Cardiac fibroblast (primary cell): ENCODE measurements around the gene PTCD2.
A peak's percentile ranks its signal among the peaks of the same experiment; 100 is the strongest.
"Not testable (repeated sequence)": the region's sequence is repeated elsewhere in the genome, so short reads cannot be mapped to it uniquely, and the experiment has no call there.

Experiments
- DNase-seq, 2 donors: peaks; one replicate each; pipeline versions ENCODE4 v3.0.0 to v3.0.0-alpha.2; 2010; ENCODE audit warnings: low read depth in 2 of 2
- H3K4me3 ChIP-seq, 2 donors: replicated peaks in 1 of 2; 1 replicate in 1 of 2; 2 replicates in 1 of 2; pipeline ENCODE4 v1.5.1; 2011; ENCODE audit warnings: low read depth in 2 of 2, low read length in 2 of 2, mild to moderate bottlenecking in 2 of 2, moderate library complexity in 1 of 2
- TF ChIP-seq, protein P1 (sequence below): IDR thresholded peaks from one replicate; pipeline ENCODE4 v1.5.1; 2011; ENCODE audit warnings: low read depth, mild to moderate bottlenecking, low read length, inconsistent platforms

PTCD2 gene

DNA sequence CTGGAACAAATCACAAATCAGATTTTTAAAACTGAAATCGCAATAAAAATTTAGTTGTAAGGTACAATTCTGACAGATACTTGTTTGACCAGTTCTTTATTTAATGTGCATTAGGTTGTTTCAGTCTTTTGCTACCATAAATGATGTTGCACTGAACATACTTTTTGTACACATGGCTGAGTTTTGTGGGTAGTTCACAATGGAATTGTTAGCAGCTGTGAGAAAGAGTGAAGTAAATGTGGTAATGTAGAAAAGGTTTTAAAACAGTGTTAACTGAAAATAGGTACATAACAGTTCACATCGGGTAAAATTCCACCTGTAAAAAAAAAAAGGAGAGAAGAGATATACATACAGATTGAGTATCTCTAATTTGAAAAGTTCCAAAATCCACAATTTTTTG is 25.7 kb upstream of the PTCD2 start:
- TF ChIP-seq, protein P1, sequence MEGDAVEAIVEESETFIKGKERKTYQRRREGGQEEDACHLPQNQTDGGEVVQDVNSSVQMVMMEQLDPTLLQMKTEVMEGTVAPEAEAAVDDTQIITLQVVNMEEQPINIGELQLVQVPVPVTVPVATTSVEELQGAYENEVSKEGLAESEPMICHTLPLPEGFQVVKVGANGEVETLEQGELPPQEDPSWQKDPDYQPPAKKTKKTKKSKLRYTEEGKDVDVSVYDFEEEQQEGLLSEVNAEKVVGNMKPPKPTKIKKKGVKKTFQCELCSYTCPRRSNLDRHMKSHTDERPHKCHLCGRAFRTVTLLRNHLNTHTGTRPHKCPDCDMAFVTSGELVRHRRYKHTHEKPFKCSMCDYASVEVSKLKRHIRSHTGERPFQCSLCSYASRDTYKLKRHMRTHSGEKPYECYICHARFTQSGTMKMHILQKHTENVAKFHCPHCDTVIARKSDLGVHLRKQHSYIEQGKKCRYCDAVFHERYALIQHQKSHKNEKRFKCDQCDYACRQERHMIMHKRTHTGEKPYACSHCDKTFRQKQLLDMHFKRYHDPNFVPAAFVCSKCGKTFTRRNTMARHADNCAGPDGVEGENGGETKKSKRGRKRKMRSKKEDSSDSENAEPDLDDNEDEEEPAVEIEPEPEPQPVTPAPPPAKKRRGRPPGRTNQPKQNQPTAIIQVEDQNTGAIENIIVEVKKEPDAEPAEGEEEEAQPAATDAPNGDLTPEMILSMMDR: no peak
- H3K4me3 ChIP-seq: no peak overlapping the region
- no peak for DNase-seq

GRCh38 chr5:72295539-72295938 is 24.6 kb upstream of the PTCD2 start:
- no peak for DNase-seq
- TF ChIP-seq, protein P1: no peak
- no peak overlapping the region for H3K4me3 ChIP-seq

- TF ChIP-seq, protein P1: no peak
- no peak for DNase-seq
Observed at GRCh38 chr5:72296256-72296655, 23.9 kb upstream of the PTCD2 start.

GRCh38 chr5:72298136-72298535 is 22.0 kb upstream of the PTCD2 start:
- not testable (repeated sequence) for H3K4me3 ChIP-seq, DNase-seq

More at GRCh38 chr5:72296256-72296655, 23.9 kb upstream of the PTCD2 start:
- H3K4me3 ChIP-seq: no peak overlapping the region

GRCh38 chr5:72298711-72299110 is 21.5 kb upstream of the PTCD2 start:
- TF ChIP-seq, protein P1: no peak
- no peak overlapping the region for H3K4me3 ChIP-seq
- no peak for DNase-seq

DNA sequence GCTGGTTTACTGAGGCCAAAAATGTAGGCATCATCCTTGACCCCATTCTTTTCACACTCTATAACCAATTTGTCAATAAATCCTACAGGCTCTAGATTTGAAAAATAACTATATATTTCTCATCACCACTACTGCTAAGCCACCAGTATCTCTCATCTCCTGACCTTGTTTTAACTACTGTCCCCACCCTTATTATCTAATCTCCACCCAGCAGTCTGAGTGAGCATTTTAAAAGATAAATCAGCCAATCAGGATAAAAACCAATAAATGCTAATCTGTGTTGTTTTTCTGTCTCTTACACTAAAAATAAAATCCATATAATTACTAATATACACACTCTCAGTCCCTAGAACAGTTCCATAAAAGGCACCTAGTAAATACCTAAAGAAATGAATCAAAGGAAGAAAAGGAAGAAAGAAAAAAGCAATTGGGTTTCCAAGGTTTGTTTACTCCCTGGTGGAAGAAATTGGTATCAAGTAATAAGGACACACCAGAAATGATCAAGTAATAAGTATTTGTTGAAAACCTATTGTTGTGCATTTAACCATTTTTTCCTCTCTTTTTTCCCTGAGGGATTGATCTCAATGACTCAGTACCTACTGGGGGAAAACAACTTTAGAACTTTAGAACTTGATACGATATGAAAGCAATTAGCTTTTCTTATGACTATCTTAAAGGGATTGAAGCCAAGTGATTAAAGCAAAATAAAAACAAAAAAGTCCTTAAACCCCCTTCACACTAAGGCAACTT is 19.4 kb upstream of the PTCD2 start:
- no peak overlapping the region for H3K4me3 ChIP-seq
- DNase-seq: peak; percentile 24 to 55
- TF ChIP-seq, protein P1: no peak

DNA sequence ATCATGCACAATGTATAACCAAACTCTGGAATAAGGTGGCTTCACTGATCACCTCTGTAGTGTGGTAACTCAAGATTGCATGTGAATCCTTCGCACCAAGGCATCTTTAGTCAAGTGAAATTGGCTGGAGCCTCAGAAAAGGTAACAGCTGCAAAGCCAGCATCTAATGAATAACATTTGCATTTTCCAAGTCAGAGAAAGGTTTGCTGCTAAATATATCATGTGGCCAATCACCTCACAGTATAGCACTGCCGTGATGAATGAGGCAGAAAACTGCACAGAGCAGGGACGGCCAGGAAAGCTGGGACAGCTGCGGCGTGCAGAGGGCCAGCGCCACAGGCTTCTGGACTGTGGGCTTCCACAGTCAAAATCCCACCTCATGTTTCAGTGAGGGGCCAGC is 18.6 kb upstream of the PTCD2 start:
- H3K4me3 ChIP-seq: no peak overlapping the region
- TF ChIP-seq, protein P1: no peak
- no peak for DNase-seq
